HG03064 (cell line): ENCODE results near the gene DIAPH3.

ENCODE experiments used
- ATAC-seq: cut with Tn5 transposase; IDR thresholded peaks from one replicate; pipeline ENCODE4 v1.9.1; 2021; ENCODE audit warnings: low read depth; ENCODE audit not compliant: unreplicated experiment

Gene DIAPH3

DNA sequence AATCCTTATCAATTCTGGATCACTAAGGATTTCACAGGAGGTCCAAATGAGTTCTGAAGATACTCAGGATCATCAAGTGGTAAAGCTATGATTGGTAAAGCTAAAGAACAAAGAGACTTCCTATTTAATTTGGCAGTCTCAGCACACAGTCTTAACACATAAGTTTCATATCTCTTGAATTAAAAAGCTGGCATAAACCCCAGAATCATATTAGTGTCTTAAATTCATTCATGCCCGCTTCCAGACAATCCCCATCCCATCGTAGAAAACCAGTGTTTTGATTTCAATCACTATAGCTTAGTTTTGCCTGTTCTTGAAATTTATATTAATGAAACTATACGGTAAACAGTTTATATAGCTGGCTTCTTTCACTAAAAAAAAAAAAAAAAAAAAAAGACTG, 278.7 kb downstream of the DIAPH3 start:
- ATAC-seq, result no peak

DNA sequence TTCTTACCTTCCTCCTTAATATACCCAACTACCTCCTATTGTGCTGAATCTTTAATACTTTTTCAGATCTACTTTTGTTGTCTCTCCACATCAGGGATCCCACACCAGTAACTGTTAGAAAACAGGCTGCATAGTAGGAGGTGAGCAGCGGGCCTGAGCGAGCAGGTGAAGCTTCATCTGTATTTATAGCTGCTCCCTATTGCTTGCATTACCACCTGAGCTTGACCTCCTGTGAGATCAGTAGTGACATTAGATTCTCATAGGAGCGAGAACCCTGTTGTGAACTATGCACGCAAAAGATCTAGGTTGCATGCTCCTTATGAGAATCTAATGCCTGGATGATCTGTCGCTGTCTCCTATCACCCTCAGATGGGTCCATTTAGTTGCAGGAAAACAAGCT, 279.8 kb downstream of the DIAPH3 start:
- ATAC-seq, result no peak

DNA sequence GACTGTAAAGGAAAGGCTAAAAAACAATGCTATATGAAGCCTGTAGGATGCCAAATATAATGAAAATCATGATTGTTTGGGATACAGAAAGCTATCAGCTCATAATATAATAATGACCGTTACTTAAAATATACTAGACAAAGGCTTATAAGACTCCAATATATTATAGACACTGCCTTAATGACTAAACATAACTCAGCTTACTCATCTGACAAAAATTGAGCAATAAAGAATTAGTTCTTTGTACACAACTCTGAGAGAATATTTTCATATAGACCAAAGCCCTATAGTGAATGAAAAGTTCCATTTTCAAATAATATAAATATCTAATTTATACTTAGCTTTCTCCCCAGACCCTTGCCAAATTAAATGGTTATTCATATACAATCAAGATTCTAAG, 283.3 kb downstream of the DIAPH3 start:
- no peak for ATAC-seq

DNA sequence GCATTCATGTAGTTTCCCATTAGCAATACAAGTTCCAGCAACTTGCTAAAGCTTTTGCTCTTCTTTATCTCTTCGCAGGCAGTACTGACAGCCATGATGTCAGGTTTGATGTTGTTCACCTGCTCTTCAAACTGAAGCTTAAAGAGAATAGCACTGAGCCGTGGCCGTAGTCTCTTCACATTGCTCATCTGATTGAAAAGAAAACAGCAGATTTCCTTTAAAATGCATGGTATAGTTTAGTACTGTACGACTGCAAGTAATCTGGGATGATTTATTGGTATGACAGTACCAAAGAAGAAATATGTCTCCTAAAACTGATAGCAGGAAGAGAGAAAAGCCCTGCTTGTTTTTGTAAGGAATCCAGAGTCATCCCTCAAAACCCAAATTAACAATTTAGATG, 284.4 kb downstream of the DIAPH3 start:
- no peak for ATAC-seq

DNA sequence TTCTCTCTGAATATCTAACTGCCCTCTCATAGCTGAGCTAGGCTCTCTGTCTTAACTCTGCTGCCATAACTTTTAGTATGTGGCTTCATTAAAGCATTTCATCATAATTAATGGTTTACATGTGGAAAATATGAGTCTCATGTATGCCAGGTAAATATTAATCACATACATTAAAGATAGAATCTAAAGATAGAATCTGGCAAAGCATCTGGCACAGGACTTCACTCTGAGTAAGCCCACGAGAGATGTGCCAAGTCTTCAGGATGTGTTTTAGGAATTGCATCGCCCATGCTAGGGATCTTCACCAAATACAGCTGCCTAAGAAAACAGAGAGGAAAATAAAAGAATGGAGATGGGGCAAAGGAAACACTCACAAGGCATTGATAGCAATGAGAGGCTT, 285.8 kb downstream of the DIAPH3 start:
- no peak for ATAC-seq

DNA sequence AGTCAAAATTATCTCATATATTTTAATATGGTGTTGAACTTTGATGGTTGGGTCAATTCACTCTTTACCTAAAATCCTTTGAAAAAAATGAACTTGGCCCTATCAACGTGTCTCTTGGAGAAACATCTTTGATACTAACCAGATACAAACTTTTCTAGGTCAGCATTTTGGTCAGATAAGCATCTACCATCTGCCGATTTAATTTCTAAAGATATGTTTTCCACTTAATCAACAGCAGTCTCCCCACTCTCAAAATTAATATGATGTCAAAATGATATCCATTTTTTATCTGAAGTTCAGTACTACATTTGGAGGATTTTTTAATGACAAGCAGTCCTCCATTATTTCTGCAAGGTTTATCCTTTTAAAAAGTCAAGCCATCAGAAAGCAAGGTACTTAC, 288.8 kb downstream of the DIAPH3 start:
- ATAC-seq, result no peak

DNA sequence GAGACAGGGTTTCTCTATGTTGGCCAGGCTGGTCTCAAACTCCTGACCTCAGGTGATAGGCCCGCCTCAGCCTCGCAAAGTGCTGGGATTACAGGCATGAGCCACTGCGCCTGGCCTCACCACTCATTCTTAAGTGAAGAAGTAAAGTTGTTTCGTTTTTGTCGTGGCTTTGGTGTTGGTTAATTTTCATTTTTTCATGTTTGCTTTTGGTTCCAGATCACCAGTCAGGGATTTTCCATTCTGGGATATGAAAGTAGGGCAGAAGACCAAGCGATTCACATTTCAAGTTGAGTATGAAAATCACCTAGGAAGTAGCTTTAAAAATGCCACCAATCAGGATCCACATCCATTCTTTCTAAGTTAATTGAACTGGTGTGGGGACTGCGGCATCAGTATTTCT, 289.9 kb downstream of the DIAPH3 start:
- ATAC-seq, result no peak

DNA sequence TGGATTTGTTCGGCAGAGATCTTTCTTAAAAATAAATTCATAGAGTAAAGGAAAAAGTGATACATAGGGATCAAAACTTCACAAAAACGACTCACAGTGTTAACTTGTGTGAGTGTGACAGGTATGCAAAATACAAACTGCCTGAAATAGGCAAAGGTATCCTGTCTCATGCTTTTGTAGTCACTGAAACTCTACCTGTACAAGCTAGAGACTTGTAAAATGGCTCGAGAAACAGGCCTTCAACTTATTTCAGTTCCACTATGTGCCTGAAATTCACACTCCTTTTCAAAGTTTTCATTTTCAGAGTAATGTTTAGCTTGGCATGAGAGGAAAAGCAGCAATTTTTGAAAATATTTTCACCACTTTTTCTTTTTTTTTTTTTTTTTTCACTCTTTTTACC, 290.4 kb downstream of the DIAPH3 start:
- no peak for ATAC-seq

DNA sequence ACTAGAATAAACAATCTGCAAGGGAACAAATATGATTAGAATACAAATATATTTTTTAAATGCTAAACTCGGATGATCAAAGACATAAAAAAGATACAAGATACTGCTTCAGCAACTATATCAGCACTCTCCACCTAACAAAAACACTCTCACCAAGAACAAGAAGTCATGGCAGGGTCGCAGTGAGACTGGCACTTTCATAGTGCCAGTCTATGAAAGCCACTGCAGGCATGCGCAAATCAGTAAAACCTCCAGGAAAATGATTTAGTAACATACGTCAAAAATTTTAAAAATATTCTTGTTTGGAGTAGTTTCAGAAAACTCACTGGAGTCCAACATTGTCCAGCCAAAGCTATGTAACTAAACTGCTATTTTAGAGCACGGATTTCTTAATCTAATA, 295.9 kb downstream of the DIAPH3 start:
- ATAC-seq, result no peak

DNA sequence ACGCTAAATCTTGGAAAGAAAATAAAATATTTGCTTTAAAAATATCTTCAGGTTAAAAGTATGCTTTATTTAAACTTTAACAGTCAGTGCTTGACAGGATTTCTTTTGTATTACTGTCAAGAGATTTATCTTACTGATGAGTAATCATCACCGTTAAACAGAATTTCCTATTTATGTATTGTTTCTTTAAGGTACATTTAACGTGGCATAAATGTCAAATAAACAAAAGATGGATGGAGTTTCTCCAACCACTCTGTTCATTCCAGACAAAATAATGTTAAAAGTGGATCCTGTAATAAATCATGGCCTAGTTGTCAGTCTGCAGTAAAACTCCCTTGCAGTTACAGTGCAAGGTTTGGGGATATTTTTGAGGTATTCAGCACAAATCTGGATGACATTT, 298.3 kb downstream of the DIAPH3 start:
- ATAC-seq, result no peak

DNA sequence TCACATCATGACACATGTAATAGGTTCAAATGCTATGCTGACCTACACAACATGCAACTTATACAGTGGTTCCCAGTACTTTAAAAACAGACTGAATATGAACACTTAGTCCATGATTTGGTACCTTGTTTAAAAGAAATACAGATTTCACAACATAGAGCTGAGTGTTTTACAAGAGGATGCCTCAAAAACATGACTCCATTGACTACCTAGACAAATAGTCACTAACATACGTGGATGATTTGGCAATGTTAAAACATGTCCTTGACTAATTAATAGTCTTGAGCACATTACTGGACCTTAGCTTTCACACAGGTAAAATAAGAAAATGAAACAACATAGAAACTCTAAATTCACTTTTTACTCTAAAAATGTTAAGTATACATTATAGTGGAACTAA, 300.1 kb downstream of the DIAPH3 start:
- no peak for ATAC-seq

DNA sequence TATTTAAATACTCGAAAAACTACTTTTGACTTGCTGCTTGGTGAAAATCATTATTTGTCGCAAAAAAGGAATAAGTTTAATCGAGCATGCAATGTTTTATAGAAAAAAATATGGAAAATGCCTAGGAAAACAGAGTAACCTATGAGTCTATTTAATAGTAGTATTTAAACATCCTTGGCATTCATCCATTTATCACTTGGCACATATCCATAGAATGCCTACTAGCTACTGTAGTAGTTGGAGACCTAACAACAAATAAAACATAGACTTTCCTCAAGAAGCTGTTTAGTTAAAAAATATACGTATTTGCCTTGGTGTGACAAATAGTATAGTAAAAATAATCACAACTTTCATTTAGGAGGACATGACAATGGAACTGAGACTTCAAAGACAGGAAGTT, 302.1 kb downstream of the DIAPH3 start:
- ATAC-seq, result no peak

DNA sequence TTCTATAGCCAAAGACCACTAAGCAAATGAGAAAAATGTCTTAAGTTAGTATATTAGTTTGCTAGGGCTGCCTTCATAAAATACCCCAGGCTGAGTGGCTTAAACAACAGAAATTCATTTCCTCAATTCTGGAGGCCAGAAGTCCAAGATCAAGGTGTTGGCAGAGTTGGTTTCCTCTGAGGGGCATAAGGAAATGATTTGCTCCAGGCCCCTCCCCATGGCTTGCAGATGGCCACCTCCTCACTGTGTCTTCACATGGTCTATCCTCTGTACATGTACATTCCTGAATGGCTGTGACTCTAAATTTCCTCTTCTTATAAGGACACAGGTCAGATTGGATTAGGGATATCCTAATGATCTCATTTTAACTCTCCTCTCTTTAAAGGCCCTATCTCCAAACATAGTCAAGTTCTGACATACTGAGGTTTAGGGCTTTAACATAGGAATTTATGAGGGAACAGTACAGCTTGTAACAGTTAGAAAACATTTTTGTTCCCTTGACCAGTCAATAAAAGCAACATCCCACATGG, 307.4 kb downstream of the DIAPH3 start:
- no peak for ATAC-seq

DNA sequence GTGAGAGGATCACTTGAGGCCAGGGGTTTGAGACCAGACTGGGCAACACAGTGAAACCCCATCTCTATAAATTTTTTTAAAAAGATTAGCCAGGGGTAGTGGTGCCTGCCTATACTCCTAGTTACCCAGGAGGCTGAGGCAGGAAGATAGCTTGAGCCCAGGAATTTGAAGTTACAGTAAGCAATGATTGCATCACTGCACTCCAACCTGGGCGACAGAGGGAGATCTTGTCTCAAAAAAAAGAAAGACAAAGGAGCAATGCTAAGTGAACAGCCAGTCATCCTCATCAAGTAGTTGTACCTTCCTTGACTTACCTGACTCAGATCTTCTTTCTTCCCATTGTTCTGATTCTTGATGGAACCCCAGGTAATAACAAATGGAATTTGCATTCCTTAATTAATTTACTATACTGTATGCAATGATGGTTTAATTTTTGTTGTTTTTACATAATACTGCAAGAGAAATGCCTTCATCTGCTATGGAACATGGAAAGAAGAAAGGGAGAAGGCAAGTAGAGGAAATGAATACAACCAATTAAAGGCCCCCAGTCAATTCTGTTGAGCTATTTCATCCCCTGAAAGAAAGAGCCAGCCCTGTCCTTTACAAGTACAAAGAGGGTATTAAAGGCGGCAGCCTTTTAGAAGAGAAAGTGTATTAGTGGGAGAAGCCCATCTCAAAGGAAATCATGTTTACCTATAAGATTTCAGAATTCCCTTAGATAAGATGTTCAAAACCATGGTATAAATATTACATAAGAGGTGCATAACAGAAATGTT, 316.7 kb downstream of the DIAPH3 start:
- no peak for ATAC-seq

DNA sequence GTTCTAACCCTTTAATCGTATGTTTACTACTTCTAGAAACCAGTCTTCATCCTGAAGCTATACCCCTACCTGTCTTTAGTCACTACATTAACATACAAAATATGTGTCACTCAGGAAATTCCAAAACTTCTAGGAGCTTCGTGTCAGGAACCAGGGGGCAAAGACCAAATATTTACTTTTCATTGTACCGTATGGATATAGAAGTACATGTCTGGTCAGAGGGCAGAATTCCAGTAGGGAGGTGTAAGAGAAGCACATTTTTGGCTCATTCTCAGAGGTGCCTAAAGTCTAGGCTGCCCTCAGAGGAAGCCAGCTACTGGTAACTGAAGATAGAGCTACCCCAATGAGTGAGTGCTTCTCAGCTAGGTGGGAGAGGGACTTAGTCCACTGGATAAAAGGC, 320.7 kb downstream of the DIAPH3 start:
- no peak for ATAC-seq

DNA sequence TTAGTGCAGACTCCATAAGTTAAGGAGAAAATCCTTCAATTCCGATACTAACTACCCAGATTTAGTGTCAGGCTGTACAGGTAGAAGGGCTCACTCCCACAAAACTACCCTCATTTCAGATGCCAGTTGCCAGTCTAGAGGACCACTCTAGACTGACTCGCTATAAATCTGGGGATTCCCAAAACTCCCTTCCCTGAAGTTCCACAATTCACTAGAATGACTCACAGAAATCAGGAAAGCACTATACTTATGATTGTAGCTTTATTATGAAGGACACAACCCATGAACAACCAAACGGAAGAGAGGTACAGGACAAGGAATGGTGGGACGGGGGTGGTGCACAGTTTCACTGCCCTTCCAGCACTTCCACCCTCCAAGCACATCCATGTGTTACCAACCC, 321.2 kb downstream of the DIAPH3 start:
- ATAC-seq, result no peak

DNA sequence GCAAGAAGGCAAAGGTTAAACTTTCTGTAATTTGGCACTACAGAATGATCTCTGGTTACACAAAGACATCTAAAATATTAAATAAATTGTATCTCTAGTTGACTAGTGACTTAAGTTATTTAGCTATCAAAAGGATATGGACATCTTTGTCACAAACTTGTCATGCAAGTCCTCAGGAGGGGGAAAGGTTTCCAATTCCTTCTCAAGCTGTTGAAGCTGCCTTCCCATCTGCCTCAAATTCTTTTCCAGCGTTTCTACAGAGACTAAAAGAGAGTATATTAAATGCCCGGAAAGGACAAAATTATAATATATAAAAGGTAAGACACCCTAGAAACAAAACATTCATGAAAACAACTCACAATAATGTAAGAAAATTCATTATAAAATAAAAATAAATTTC, 324.5 kb downstream of the DIAPH3 start:
- no peak for ATAC-seq

DNA sequence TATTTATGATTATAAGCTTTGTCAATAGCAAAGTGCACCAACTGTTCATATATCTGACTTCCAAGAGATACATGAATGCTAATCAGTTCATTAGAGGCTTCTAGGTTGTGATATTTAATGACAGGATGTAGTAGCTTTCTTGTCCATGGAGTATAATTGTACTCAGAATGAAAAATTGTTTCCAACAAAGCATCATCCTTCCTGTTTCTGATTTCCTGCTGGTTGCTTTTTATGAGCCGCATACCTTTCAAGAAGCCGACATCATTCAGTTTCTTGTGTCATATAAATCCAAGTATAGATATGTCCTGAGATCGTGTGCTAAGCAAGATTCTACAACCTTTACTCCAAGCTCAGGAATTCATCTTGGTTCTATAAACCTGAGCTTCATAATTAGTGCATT, 326.6 kb downstream of the DIAPH3 start:
- ATAC-seq, result no peak

DNA sequence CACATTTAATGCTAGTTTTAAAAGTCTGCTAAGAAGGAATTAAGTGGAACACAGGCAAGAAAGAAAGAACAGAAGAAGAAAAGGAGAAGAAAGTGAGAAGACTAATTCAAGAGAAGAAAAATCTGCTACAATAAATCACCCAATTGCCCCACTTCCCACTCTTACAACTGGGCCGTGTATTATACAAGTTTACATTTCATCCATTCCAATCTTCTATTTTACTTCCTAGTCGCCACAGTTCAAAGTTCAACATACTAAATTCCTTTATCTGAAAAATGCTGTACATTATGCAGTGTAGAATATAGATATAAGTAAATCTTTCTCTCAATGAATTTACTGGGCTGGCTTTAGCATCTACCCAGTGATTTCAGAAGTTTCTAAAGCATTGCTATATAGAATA, 328.2 kb downstream of the DIAPH3 start:
- ATAC-seq, result no peak

DNA sequence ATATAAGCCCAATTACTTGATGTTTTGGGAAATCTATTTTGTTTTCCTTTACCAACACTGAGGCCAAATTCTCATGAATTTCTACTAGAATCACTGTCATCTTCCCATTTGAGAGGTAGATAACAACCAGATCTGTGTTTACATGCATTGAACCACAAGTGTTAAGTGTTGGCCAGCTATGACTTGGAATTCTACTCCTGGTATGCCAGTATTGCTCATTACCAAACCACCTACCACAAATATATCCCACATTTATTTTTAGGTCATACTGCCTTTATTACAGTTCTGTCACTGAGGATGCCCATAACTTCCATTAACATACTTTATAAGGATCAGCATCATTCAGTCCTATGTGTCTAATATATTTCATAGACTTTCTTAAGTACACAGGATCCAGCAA, 328.9 kb downstream of the DIAPH3 start:
- ATAC-seq, result no peak

DNA sequence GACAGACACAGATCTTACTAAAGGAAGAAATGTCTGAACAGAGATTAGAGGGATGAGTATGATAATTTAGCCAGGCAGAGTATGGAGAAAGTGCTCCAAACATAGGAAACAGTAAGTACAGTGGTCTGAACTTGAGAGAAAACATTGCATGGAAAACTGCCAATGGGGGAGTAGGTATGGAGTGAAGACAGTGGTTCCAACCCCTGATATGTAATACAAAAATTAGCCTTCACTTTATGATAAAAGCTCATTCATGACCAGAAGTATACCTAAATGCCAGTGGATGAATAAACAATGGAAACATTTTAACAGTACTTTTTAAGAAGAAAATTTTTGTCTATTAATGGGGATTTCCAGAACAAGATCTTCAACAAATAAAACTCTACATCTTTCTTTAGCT, 334.0 kb downstream of the DIAPH3 start:
- ATAC-seq, result no peak

DNA sequence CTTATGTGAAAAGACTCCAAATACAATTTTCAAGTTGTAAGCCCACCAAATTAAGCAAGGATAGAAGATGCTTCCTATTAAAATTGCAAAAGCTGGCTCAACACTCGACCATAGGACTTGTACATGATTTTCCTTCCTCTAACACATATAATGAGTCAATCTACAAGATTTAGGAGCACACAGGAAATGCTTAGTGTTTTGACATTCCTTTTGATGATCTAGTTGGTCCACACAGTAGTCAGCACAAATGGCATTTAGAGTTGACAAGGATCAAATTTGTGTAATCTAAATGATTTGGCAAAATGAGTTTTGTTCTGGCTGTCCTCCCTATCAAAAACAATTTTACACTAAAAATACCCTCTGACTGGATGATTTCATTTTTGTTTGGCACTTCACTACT, 340.2 kb downstream of the DIAPH3 start:
- ATAC-seq, result no peak

DNA sequence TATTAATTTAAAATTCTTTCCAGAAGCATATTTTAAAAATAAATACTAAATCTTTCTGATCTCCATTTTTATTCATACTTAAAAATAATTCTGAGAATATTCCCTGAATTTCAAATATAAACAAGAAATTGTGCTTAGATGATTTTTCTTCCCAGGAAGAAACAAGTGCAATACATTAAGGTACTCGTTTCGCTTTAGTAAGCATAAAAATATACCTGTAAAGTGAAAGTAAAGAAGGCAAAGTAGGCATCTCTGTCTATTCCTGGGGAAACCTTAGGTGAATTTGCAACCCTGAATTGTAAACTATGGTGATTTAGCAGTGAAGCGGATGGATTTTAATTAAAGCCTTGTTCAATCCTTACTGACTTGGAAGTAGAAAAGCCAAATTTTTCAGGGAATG, 354.2 kb downstream of the DIAPH3 start:
- no peak for ATAC-seq
